ENCODE results near the gene PEX16. TPM values are rescaled to one million over a fixed set of nuclear protein-coding genes. Genes with fewer than 3 reads are reported as not detected.

The PEX16 gene
- total RNA-seq, 4 donors from 2014 or later = 20.0 to 26.7 (median 21.3) TPM

DNA sequence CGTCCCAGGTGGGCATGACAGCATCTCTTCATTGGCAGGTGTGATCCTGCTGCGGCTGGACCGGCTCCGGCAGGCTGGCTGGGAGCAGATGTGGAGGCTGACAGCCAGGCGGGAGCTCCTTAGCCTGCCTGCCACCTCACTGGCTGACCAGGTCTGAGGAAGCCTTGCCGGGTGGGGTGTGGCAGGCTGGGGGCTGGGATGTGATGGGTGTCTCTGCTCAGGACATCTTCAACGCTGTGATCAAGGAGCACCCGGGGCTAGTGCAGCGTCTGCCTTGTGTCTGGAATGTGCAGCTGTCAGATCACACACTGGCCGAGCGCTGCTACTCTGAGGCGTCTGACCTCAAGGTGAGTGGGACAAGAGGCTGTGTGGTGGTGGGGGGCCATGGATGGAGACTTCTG, 8.3 kb upstream of the PEX16 start:
- Histone ChIP-seq H3K4me3 (no peak overlapping the region), H3K27me3 (peaks cover 61% of the 10 kb centered on the region), H3K4me1 (peaks cover 0 to 19% (median 13%) of the 10 kb centered on the region in 3 donors), H3K27ac (no peak overlapping the region), H3K36me3 (peaks cover 0 to 7% of the 10 kb centered on the region in 2 donors), H3K9me3 (no peaks in the 10 kb centered on the region)
- WGBS, 2 donors (ENCODE audit: low coverage in 1 of 2) = 40 to 90% methylated on average over 1 to 5 of the region's 12 CpGs
- TF ChIP-seq POLR2A (IDR thresholded peaks at IDR 0.05) (no peak), POLR2AphosphoS5 (IDR thresholded peaks at IDR 0.05) (no peak), EP300 (IDR thresholded peaks at IDR 0.05) (no peak)
- TF ChIP-seq, protein P1, sequence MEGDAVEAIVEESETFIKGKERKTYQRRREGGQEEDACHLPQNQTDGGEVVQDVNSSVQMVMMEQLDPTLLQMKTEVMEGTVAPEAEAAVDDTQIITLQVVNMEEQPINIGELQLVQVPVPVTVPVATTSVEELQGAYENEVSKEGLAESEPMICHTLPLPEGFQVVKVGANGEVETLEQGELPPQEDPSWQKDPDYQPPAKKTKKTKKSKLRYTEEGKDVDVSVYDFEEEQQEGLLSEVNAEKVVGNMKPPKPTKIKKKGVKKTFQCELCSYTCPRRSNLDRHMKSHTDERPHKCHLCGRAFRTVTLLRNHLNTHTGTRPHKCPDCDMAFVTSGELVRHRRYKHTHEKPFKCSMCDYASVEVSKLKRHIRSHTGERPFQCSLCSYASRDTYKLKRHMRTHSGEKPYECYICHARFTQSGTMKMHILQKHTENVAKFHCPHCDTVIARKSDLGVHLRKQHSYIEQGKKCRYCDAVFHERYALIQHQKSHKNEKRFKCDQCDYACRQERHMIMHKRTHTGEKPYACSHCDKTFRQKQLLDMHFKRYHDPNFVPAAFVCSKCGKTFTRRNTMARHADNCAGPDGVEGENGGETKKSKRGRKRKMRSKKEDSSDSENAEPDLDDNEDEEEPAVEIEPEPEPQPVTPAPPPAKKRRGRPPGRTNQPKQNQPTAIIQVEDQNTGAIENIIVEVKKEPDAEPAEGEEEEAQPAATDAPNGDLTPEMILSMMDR (IDR thresholded peaks at IDR 0.05) = no peak
- ATAC-seq = no peak

DNA sequence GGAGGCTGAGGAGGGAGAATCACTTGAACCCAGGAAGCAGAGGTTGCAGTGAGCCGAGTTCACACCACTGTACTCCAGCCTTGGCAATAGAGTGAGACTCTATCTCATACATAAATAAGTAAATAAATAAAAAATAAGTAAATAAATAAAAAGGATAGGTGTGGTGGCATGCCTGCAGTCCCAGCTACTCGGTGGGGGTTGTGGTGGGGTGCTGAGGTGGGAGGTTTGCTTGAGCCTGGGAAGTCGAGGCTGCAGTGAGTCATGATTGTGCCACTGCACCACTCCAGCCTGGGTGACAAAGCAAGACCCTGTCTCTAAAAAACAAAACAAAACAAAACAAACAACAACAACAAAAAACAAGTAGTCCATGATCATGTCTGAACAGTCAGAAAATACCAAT, 7.9 kb upstream of the PEX16 start:
- H3K4me3 ChIP-seq = no peak overlapping the region
- peaks cover 0 to 19% (median 13%) of the 10 kb centered on the region in 3 donors for H3K4me1 ChIP-seq
- TF ChIP-seq POLR2AphosphoS5 (IDR thresholded peaks at IDR 0.05) = no peak
- TF ChIP-seq, protein P1 (IDR thresholded peaks at IDR 0.05) = no peak
- no peak for TF ChIP-seq POLR2A (IDR thresholded peaks at IDR 0.05)
- no peak for TF ChIP-seq EP300 (IDR thresholded peaks at IDR 0.05)
- peaks cover 0 to 3% of the 10 kb centered on the region in 2 donors for H3K36me3 ChIP-seq
- no peak for ATAC-seq
- H3K27ac ChIP-seq = no peak overlapping the region
- H3K9me3 ChIP-seq = no peaks in the 10 kb centered on the region
- peaks cover 62% of the 10 kb centered on the region for H3K27me3 ChIP-seq
- WGBS, 2 donors (ENCODE audit: low coverage in 1 of 2) = 83 to 88% methylated on average over 3 of the region's 3 CpGs

DNA sequence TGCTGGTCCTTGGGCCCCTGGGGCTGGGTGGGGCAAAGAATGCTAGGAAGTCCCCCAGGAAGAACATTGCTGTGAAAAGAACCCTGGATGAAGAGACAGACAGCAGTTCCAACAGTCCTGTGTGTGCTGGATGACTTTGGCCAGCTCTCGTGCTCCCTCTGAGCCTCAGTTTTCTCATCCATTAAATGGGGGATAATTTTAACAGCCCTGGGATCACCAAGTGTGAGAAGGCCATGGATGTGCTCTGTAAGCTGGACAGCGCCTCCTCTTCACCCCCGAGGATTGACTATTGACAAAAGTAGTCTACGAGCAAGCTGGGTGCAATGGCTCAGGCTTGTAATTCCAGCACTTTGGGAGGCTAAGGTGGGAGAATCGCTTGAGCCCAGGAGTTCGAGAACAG, 7.2 kb upstream of the PEX16 start:
- WGBS, 2 donors (ENCODE audit: low coverage in 1 of 2) = 80 to 100% methylated on average over 2 of the region's 6 CpGs
- no peak for ATAC-seq
- no peaks in the 10 kb centered on the region for H3K9me3 ChIP-seq
- peaks cover 0 to 19% (median 13%) of the 10 kb centered on the region in 3 donors for H3K4me1 ChIP-seq
- H3K27ac ChIP-seq = no peak overlapping the region
- TF ChIP-seq POLR2A (IDR thresholded peaks at IDR 0.05) = no peak
- TF ChIP-seq, protein P1 (IDR thresholded peaks at IDR 0.05) = no peak
- TF ChIP-seq POLR2AphosphoS5 (IDR thresholded peaks at IDR 0.05) = no peak
- no peak for TF ChIP-seq EP300 (IDR thresholded peaks at IDR 0.05)
- no peak overlapping the region for H3K4me3 ChIP-seq
- peaks cover 62% of the 10 kb centered on the region for H3K27me3 ChIP-seq
- no peaks in the 10 kb centered on the region for H3K36me3 ChIP-seq

DNA sequence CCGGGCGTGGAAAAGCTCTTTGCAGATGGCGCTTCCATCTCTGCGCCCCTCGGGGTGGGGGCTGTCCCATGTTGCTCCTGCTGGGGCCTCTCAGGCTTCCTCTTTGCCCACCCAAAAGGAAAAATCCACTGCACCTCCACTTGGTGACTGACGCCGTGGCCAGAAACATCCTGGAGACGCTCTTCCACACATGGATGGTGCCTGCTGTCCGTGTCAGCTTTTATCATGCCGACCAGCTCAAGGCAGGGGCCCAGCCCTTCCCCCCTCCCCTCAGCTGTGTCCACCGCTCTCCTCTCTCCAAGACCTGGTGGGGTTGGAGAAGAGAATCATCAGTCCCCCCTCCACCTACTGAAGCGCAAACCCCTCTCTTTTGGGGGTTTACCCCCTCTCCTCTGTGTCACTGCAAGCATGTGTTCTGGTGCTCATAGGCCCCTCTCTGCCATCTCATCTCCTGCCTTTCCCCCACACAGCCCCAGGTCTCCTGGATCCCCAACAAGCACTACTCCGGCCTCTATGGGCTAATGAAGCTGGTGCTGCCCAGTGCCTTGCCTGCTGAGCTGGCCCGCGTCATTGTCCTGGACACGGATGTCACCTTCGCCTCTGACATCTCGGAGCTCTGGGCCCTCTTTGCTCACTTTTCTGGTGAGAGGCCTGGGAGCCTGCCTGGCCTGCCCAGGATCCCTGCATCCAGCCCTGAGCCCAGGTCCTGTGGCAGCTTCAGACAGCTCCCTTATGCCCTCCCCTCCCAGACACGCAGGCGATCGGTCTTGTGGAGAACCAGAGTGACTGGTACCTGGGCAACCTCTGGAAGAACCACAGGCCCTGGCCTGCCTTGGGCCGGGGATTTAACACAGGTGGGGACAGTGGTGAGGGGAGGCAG, 6.6 kb upstream of the PEX16 start:
- ATAC-seq = no peak
- no peak overlapping the region for H3K4me3 ChIP-seq
- peaks cover 62% of the 10 kb centered on the region for H3K27me3 ChIP-seq
- peaks cover 0 to 21% (median 13%) of the 10 kb centered on the region in 3 donors for H3K4me1 ChIP-seq
- H3K9me3 ChIP-seq = no peaks in the 10 kb centered on the region
- H3K27ac ChIP-seq = no peak overlapping the region
- TF ChIP-seq POLR2AphosphoS5 (IDR thresholded peaks at IDR 0.05) = no peak
- no peak for TF ChIP-seq POLR2A (IDR thresholded peaks at IDR 0.05)
- no peak for TF ChIP-seq EP300 (IDR thresholded peaks at IDR 0.05)
- TF ChIP-seq, protein P1 (IDR thresholded peaks at IDR 0.05) = no peak
- H3K36me3 ChIP-seq = no peaks in the 10 kb centered on the region
- 43 to 80% methylated on average over 3 to 4 of the region's 22 CpGs for WGBS, 2 donors (ENCODE audit: low coverage in 1 of 2)

Data from gastroesophageal sphincter (tissue), 4 donors.